ENCODE measurements around the gene SUN3. TPM values are rescaled to one million over a fixed set of nuclear protein-coding genes. Genes with fewer than 3 reads are reported as not detected.
A peak's percentile ranks its signal among the peaks of the same experiment; 100 is the strongest.

SUN3 gene
- total and polyA plus RNA-seq, 2 donors, result 1.1 to 1.3 TPM

- H3K27me3 ChIP-seq (ENCODE audit: control insufficient read depth in 2 of 2, insufficient read depth in 1 of 2, low read length in 1 of 2), result peaks cover 34 to 41% of the 10 kb centered on the region in 2 donors
- H3K4me3 ChIP-seq (ENCODE audit: low read length in 2 of 2), result no peak overlapping the region
- no peak for DNase-seq (ENCODE audit: low read depth in 6 of 9, low spot score in 9 of 9)
- peaks cover 0 to 2% of the 10 kb centered on the region in 2 donors for H3K9me3 ChIP-seq (ENCODE audit: control insufficient read depth in 2 of 2, insufficient read depth in 1 of 2, low read length in 1 of 2)
- no peak overlapping the region for H3K27ac ChIP-seq (ENCODE audit: low read depth in 1 of 2, low read length in 1 of 2)
- H3K36me3 ChIP-seq (ENCODE audit: control insufficient read depth in 2 of 2, insufficient read depth in 2 of 2, low read length in 1 of 2), result no peaks in the 10 kb centered on the region
- H3K4me1 ChIP-seq (ENCODE audit: control insufficient read depth in 2 of 2, insufficient read depth in 2 of 2, low read length in 2 of 2), result peaks cover 9 to 14% of the 10 kb centered on the region in 2 donors
- 95% methylated on average over 5 of the region's 5 CpGs for WGBS
These were observed 10.1 kb upstream of the SUN3 start for GRCh38 chr7:48038815-48039506.

GRCh38 chr7:48035967-48036478, 7.1 kb upstream of the SUN3 start:
- 9% methylated on average over 42 of the region's 42 CpGs for WGBS
- Histone ChIP-seq H3K9me3 (ENCODE audit: control insufficient read depth in 2 of 2, insufficient read depth in 1 of 2, low read length in 1 of 2) (peaks cover 0 to 2% of the 10 kb centered on the region in 2 donors), H3K27me3 (ENCODE audit: control insufficient read depth in 2 of 2, insufficient read depth in 1 of 2, low read length in 1 of 2) (peaks cover 34 to 54% of the 10 kb centered on the region in 2 donors), H3K36me3 (ENCODE audit: control insufficient read depth in 2 of 2, insufficient read depth in 2 of 2, low read length in 1 of 2) (no peaks in the 10 kb centered on the region), H3K27ac (ENCODE audit: low read depth in 1 of 2, low read length in 1 of 2) (no peak overlapping the region), H3K4me1 (ENCODE audit: control insufficient read depth in 2 of 2, insufficient read depth in 2 of 2, low read length in 2 of 2) (peaks cover 9 to 14% of the 10 kb centered on the region in 2 donors), H3K4me3 (ENCODE audit: low read length in 2 of 2) (peak overlapping the region; percentile 3 to 32)
- no peak for DNase-seq (ENCODE audit: low read depth in 6 of 9, low spot score in 9 of 9)

- Histone ChIP-seq H3K4me3 (ENCODE audit: low read length in 2 of 2) (peak within 1 kb of the TSS; percentile 32 to 50), H3K36me3 (ENCODE audit: control insufficient read depth in 2 of 2, insufficient read depth in 2 of 2, low read length in 1 of 2) (no peaks in the 10 kb centered on the region), H3K4me1 (ENCODE audit: control insufficient read depth in 2 of 2, insufficient read depth in 2 of 2, low read length in 2 of 2) (peaks cover 9 to 14% of the 10 kb centered on the region in 2 donors), H3K9me3 (ENCODE audit: control insufficient read depth in 2 of 2, insufficient read depth in 1 of 2, low read length in 1 of 2) (peaks cover 0 to 2% of the 10 kb centered on the region in 2 donors), H3K27me3 (ENCODE audit: control insufficient read depth in 2 of 2, insufficient read depth in 1 of 2, low read length in 1 of 2) (peaks cover 34 to 54% of the 10 kb centered on the region in 2 donors), H3K27ac (ENCODE audit: low read depth in 1 of 2, low read length in 1 of 2) (no peak within 1 kb of the TSS)
- WGBS, result 1% methylated on average over 62 of the region's 62 CpGs
- peak; percentile 30 to 78 (median 53) for DNase-seq (ENCODE audit: low read depth in 6 of 9, low spot score in 9 of 9)
These were observed 6.5 kb upstream of the SUN3 start, which contains the start of gene C7orf57 for GRCh38 chr7:48035301-48035966. Gene C7orf57 (plus strand): TSS chr7:48035543. CDS start chr7:48036309, 766 bp downstream.

DNA sequence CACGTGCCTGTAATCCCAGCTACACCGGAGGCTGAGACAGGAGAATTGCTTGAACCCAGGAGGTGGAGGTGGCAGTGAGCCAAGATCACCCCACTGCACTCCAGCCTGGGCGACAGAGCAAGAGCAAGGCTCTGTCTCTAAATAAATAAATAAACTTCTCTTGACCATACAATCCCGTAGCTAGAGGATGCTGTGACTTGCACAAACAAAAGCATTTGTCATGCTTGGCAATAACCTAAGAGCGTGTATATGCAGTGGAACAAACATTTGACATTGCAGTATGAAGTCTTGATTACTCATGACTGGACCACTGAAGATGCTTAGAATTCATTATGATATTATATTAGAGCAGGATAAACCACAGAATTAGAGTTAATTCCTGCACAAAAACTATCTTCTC, 5.0 kb upstream of the SUN3 start:
- Histone ChIP-seq H3K9me3 (ENCODE audit: control insufficient read depth in 2 of 2, insufficient read depth in 1 of 2, low read length in 1 of 2) (peaks cover 0 to 2% of the 10 kb centered on the region in 2 donors), H3K4me1 (ENCODE audit: control insufficient read depth in 2 of 2, insufficient read depth in 2 of 2, low read length in 2 of 2) (peaks cover 9 to 14% of the 10 kb centered on the region in 2 donors), H3K27ac (ENCODE audit: low read depth in 1 of 2, low read length in 1 of 2) (no peak overlapping the region), H3K27me3 (ENCODE audit: control insufficient read depth in 2 of 2, insufficient read depth in 1 of 2, low read length in 1 of 2) (peaks cover 34 to 54% of the 10 kb centered on the region in 2 donors), H3K4me3 (ENCODE audit: low read length in 2 of 2) (no peak overlapping the region), H3K36me3 (ENCODE audit: control insufficient read depth in 2 of 2, insufficient read depth in 2 of 2, low read length in 1 of 2) (no peaks in the 10 kb centered on the region)
- 85% methylated on average over 5 of the region's 5 CpGs for WGBS
- DNase-seq (ENCODE audit: low read depth in 6 of 9, low spot score in 9 of 9), result no peak

DNA sequence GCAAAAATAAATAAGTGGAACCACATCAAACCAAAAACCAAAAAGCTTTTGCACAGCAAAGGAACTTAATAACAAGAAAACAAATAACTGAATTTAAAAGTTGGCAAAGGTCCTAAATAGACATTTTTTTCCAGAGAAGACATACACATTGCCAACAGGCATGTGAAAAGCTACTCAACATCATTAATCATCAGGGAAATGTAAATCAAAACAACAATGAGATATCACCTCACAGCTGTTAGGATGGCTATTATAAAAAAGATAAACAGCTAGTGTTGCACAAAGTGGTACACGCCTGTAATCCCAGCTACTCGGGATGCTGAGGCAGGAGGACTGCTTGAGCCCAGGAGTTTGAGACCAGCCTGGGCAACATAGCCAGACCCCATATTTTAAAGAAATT, 2.2 kb upstream of the SUN3 start:
- H3K36me3 ChIP-seq (ENCODE audit: control insufficient read depth in 2 of 2, insufficient read depth in 2 of 2, low read length in 1 of 2), result no peaks in the 10 kb centered on the region
- peaks cover 0 to under 1% of the 10 kb centered on the region in 2 donors for H3K9me3 ChIP-seq (ENCODE audit: control insufficient read depth in 2 of 2, insufficient read depth in 1 of 2, low read length in 1 of 2)
- H3K27ac ChIP-seq (ENCODE audit: low read depth in 1 of 2, low read length in 1 of 2), result no peak overlapping the region
- WGBS, result 93% methylated on average over 2 of the region's 2 CpGs
- peaks cover 16 to 37% of the 10 kb centered on the region in 2 donors for H3K27me3 ChIP-seq (ENCODE audit: control insufficient read depth in 2 of 2, insufficient read depth in 1 of 2, low read length in 1 of 2)
- no peak for DNase-seq (ENCODE audit: low read depth in 6 of 9, low spot score in 9 of 9)
- peaks cover 7 to 11% of the 10 kb centered on the region in 2 donors for H3K4me1 ChIP-seq (ENCODE audit: control insufficient read depth in 2 of 2, insufficient read depth in 2 of 2, low read length in 2 of 2)
- H3K4me3 ChIP-seq (ENCODE audit: low read length in 2 of 2), result no peak overlapping the region

- 94% methylated on average over 5 of the region's 5 CpGs for WGBS
- no peak for DNase-seq (ENCODE audit: low read depth in 6 of 9, low spot score in 9 of 9)
These were observed 3.3 kb downstream of the SUN3 start for GRCh38 chr7:48025624-48026023.

GRCh38 chr7:48017674-48018073, 11.2 kb downstream of the SUN3 start:
- H3K9me3 ChIP-seq (ENCODE audit: control insufficient read depth in 2 of 2, insufficient read depth in 1 of 2, low read length in 1 of 2), result no peaks in the 10 kb centered on the region
- DNase-seq (ENCODE audit: low read depth in 6 of 9, low spot score in 9 of 9), result no peak
- WGBS, result 95% methylated on average over 4 of the region's 4 CpGs

More at GRCh38 chr7:48025624-48026023, 3.3 kb downstream of the SUN3 start:
- Histone ChIP-seq H3K4me1 (ENCODE audit: control insufficient read depth in 2 of 2, insufficient read depth in 2 of 2, low read length in 2 of 2) (no peaks in the 10 kb centered on the region), H3K36me3 (ENCODE audit: control insufficient read depth in 2 of 2, insufficient read depth in 2 of 2, low read length in 1 of 2) (no peaks in the 10 kb centered on the region), H3K4me3 (ENCODE audit: low read length in 2 of 2) (no peak overlapping the region), H3K27me3 (ENCODE audit: control insufficient read depth in 2 of 2, insufficient read depth in 1 of 2, low read length in 1 of 2) (peaks cover 0 to 3% of the 10 kb centered on the region in 2 donors), H3K9me3 (ENCODE audit: control insufficient read depth in 2 of 2, insufficient read depth in 1 of 2, low read length in 1 of 2) (no peaks in the 10 kb centered on the region), H3K27ac (ENCODE audit: low read depth in 1 of 2, low read length in 1 of 2) (no peak overlapping the region)

DNA sequence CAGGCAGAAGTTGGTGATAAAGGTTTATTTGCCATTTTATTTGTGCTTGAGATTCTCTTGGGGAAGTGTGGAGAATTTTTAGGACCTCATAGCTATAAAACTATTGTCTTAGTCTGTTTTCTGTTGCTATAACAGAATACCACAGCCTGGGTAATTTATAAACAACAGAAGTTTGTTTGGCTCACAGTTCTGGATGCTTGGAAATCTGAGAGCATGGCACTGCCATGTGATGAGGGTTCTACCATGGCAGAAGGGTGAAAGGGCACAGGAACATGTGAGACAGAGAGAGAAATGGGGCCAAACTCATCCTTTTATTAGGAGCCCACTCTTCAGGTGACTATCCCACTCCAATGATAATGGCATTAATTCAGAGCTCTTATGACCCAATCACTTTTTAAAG, 12.3 kb downstream of the SUN3 start:
- DNase-seq (ENCODE audit: low read depth in 6 of 9, low spot score in 9 of 9), result no peak
- no peak overlapping the region for H3K27ac ChIP-seq (ENCODE audit: low read depth in 1 of 2, low read length in 1 of 2)
- H3K4me3 ChIP-seq (ENCODE audit: low read length in 2 of 2), result no peak overlapping the region
- H3K9me3 ChIP-seq (ENCODE audit: control insufficient read depth in 2 of 2, insufficient read depth in 1 of 2, low read length in 1 of 2), result no peaks in the 10 kb centered on the region
- H3K4me1 ChIP-seq (ENCODE audit: control insufficient read depth in 2 of 2, insufficient read depth in 2 of 2, low read length in 2 of 2), result no peaks in the 10 kb centered on the region
- H3K36me3 ChIP-seq (ENCODE audit: control insufficient read depth in 2 of 2, insufficient read depth in 2 of 2, low read length in 1 of 2), result no peaks in the 10 kb centered on the region
- H3K27me3 ChIP-seq (ENCODE audit: control insufficient read depth in 2 of 2, insufficient read depth in 1 of 2, low read length in 1 of 2), result no peaks in the 10 kb centered on the region

More at GRCh38 chr7:48017674-48018073, 11.2 kb downstream of the SUN3 start:
- Histone ChIP-seq H3K27ac (ENCODE audit: low read depth in 1 of 2, low read length in 1 of 2) (no peak overlapping the region), H3K4me3 (ENCODE audit: low read length in 2 of 2) (no peak overlapping the region), H3K27me3 (ENCODE audit: control insufficient read depth in 2 of 2, insufficient read depth in 1 of 2, low read length in 1 of 2) (no peaks in the 10 kb centered on the region), H3K4me1 (ENCODE audit: control insufficient read depth in 2 of 2, insufficient read depth in 2 of 2, low read length in 2 of 2) (no peaks in the 10 kb centered on the region), H3K36me3 (ENCODE audit: control insufficient read depth in 2 of 2, insufficient read depth in 2 of 2, low read length in 1 of 2) (no peaks in the 10 kb centered on the region)

DNA sequence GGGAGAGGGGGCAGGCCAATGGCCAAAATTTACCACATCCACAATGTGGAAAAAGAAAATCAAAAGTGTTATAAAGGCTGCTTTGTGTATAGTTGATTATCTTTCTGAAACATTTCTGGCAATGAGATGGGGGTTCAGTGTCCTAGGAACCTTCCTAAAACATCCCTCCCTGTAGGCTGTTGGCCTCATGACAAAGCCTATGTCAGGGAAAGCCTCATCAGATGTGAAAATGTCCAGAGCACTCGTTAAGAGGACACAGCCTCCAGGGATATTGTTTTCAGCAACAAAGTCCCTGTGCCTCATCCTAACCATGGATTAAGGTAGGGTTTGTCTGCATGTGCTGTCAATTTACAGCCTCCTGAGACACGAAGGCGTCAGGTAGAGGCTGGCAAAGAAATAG, 17.0 kb downstream of the SUN3 start:
- H3K27me3 ChIP-seq (ENCODE audit: control insufficient read depth in 2 of 2, insufficient read depth in 1 of 2, low read length in 1 of 2), result no peaks in the 10 kb centered on the region
- no peaks in the 10 kb centered on the region for H3K4me1 ChIP-seq (ENCODE audit: control insufficient read depth in 2 of 2, insufficient read depth in 2 of 2, low read length in 2 of 2)
- no peak for DNase-seq (ENCODE audit: low read depth in 6 of 9, low spot score in 9 of 9)
- no peaks in the 10 kb centered on the region for H3K9me3 ChIP-seq (ENCODE audit: control insufficient read depth in 2 of 2, insufficient read depth in 1 of 2, low read length in 1 of 2)
- H3K4me3 ChIP-seq (ENCODE audit: low read length in 2 of 2), result no peak overlapping the region
- H3K27ac ChIP-seq (ENCODE audit: low read depth in 1 of 2, low read length in 1 of 2), result no peak overlapping the region
- H3K36me3 ChIP-seq (ENCODE audit: control insufficient read depth in 2 of 2, insufficient read depth in 2 of 2, low read length in 1 of 2), result no peaks in the 10 kb centered on the region
- 95% methylated on average over 3 of the region's 3 CpGs for WGBS
